OCI-LY1 (cell line): ENCODE results near the gene EML1.

Source experiments
- H2AFZ ChIP-seq: fragments of 200-600 bp; sonication (generic), shearing (Covaris generic); 2 replicates; pipeline ENCODE4 v1.6.0; 2014; ENCODE audit warnings: antibody characterized with exemption, mild to moderate bottlenecking, low read length
- H3F3A ChIP-seq: fragments of 200-600 bp; sonication (generic), shearing (Covaris generic); 2 replicates; pipeline ENCODE4 v1.6.0; 2014; ENCODE audit warnings: mild to moderate bottlenecking, antibody characterized with exemption, low read length, moderate library complexity; ENCODE audit not compliant: insufficient read depth
- H3K27ac ChIP-seq: fragments of 200-600 bp; sonication (generic); 2 replicates; pipeline ENCODE4 v1.5.1; 2014; ENCODE audit warnings: low read length, mixed run types, mild to moderate bottlenecking, low read depth; ENCODE audit not compliant: poor library complexity, severe bottlenecking
- H3K27me3 ChIP-seq: fragments of 200-600 bp; sonication (generic); 2 replicates; pipeline ENCODE4 v1.6.0; 2014; ENCODE audit warnings: antibody characterized with exemption, mild to moderate bottlenecking, low read length, moderate library complexity; ENCODE audit not compliant: insufficient read depth
- H3K36me3 ChIP-seq: fragments of 200-600 bp; sonication (generic); 2 replicates; pipeline ENCODE4 v1.6.1; 2014; ENCODE audit warnings: mild to moderate bottlenecking, antibody characterized with exemption, low read length, moderate library complexity, mixed read lengths; ENCODE audit not compliant: insufficient read depth
- H3K4me1 ChIP-seq: fragments of 200-600 bp; sonication (generic); 2 replicates; pipeline ENCODE4 v1.5.1; 2014; ENCODE audit warnings: mild to moderate bottlenecking, low read length, moderate library complexity; ENCODE audit not compliant: insufficient read depth, severe bottlenecking
- H3K4me2 ChIP-seq: fragments of 200-600 bp; sonication (generic), shearing (Covaris generic); 2 replicates; pipeline ENCODE4 v1.6.1; 2014; ENCODE audit warnings: low read length
- H3K4me3 ChIP-seq: fragments of 200-600 bp; sonication (generic); 2 replicates; pipeline ENCODE4 v1.5.1; 2014; ENCODE audit warnings: low read length, low read depth, mild to moderate bottlenecking, mixed read lengths; ENCODE audit not compliant: poor library complexity, severe bottlenecking
- H3K79me2 ChIP-seq: fragments of 200-600 bp; shearing (Covaris generic); 2 replicates; pipeline ENCODE4 v1.6.1; 2016; ENCODE audit warnings: mixed run types, low read length, mixed read lengths; ENCODE audit not compliant: insufficient read depth
- H3K9ac ChIP-seq: fragments of 200-600 bp; sonication (generic), shearing (Covaris generic); 2 replicates; pipeline ENCODE4 v1.6.1; 2014; ENCODE audit warnings: mild to moderate bottlenecking, low read length, mixed read lengths
- H3K9me2 ChIP-seq: fragments of 200-600 bp; sonication (generic), shearing (Covaris generic); 2 replicates; pipeline ENCODE4 v1.6.1; 2014; ENCODE audit warnings: low read depth, mild to moderate bottlenecking, low read length, mixed read lengths
- H3K9me3 ChIP-seq: fragments of 200-600 bp; shearing (Covaris generic); 2 replicates; pipeline ENCODE4 v1.6.1; 2014; ENCODE audit warnings: low read length, mixed read lengths
- H4K20me1 ChIP-seq: fragments of 200-600 bp; sonication (generic), shearing (Covaris generic); 2 replicates; pipeline ENCODE4 v1.6.0; 2016; ENCODE audit warnings: mild to moderate bottlenecking, low read length; ENCODE audit not compliant: insufficient read depth
- EZH2 ChIP-seq: fragments of 200-600 bp; sonication (generic), shearing (Covaris generic); IDR thresholded peaks from 2 replicates; pipeline ENCODE4 v1.8.0; 2017; ENCODE audit warnings: borderline replicate concordance, mixed run types, mild to moderate bottlenecking, antibody characterized with exemption, low read length, moderate library complexity, mixed read lengths
- TF ChIP-seq, protein P1 (sequence below): fragments of 200-600 bp; sonication (generic), shearing (Covaris generic); IDR thresholded peaks from 2 replicates; pipeline ENCODE4 v1.5.1; 2017; ENCODE audit warnings: mild to moderate bottlenecking, antibody characterized with exemption, low read length, moderate library complexity, mixed read lengths

The EML1 gene

DNA sequence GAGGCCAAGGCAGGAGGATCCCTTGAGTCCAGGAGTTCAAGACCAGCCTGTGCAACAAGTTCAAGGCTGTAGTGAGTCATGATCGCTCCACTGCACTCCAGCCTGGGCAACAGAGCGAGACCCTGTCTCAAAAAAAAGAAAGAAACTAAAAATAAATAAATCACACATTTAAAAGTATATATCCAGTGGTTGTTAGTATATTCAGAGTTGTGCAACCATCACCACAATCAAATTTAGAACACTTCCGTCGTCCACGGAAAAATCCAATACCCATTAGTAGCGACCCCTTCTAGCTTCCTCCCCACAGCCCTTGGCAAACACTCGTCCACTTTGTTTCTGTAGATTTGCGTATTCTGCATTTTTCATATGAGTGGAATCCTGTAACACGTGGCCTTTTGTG lies 44.7 kb upstream of the EML1 start:
- no peak for TF ChIP-seq EZH2
- TF ChIP-seq, protein P1, sequence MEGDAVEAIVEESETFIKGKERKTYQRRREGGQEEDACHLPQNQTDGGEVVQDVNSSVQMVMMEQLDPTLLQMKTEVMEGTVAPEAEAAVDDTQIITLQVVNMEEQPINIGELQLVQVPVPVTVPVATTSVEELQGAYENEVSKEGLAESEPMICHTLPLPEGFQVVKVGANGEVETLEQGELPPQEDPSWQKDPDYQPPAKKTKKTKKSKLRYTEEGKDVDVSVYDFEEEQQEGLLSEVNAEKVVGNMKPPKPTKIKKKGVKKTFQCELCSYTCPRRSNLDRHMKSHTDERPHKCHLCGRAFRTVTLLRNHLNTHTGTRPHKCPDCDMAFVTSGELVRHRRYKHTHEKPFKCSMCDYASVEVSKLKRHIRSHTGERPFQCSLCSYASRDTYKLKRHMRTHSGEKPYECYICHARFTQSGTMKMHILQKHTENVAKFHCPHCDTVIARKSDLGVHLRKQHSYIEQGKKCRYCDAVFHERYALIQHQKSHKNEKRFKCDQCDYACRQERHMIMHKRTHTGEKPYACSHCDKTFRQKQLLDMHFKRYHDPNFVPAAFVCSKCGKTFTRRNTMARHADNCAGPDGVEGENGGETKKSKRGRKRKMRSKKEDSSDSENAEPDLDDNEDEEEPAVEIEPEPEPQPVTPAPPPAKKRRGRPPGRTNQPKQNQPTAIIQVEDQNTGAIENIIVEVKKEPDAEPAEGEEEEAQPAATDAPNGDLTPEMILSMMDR, result no peak
- no peak overlapping the region for H3K4me2 ChIP-seq

DNA sequence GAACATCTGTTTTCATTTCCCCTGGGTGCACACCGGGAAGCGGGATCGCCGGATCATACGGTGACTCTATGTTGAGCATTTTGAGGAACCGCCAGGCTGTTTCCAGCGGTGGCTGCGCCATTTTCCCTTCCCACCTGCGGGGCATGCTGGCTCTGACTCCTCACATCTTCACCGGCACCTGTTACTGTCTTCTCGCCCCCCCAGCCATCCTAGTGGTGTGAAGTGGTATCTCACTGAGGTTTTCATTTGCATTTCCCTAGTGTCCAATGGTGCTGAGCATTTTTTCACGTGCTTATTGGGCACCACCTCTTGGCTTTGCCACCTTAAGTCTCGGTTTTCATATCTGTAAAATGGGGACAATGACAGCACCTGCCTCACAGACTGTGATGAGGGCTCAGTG lies 44.1 kb upstream of the EML1 start:
- H3K9ac ChIP-seq, result no peak overlapping the region
- H3K4me3 ChIP-seq, result no peak overlapping the region
- no peak overlapping the region for H3K4me2 ChIP-seq
- H3K9me2 ChIP-seq, result no peaks in the 10 kb centered on the region
- H3K9me3 ChIP-seq, result no peaks in the 10 kb centered on the region
- no peaks in the 10 kb centered on the region for H4K20me1 ChIP-seq
- H3K36me3 ChIP-seq, result no peaks in the 10 kb centered on the region
- no peak overlapping the region for H3K27ac ChIP-seq
- no peak for TF ChIP-seq EZH2
- TF ChIP-seq, protein P1, result no peak
- no peaks in the 10 kb centered on the region for H3K4me1 ChIP-seq
- H3K79me2 ChIP-seq, result no peaks in the 10 kb centered on the region
- peaks cover 9% of the 10 kb centered on the region for H3K27me3 ChIP-seq
- no peaks in the 10 kb centered on the region for H3F3A ChIP-seq
- no peak overlapping the region for H2AFZ ChIP-seq

More for the DNA sequence above, 44.7 kb upstream of the EML1 start:
- Histone ChIP-seq H4K20me1 (no peaks in the 10 kb centered on the region), H3K4me1 (no peaks in the 10 kb centered on the region), H3F3A (no peaks in the 10 kb centered on the region), H2AFZ (no peak overlapping the region), H3K4me3 (no peak overlapping the region), H3K79me2 (no peaks in the 10 kb centered on the region), H3K27ac (no peak overlapping the region), H3K27me3 (peaks cover 9% of the 10 kb centered on the region), H3K9me2 (no peaks in the 10 kb centered on the region), H3K36me3 (no peaks in the 10 kb centered on the region), H3K9me3 (no peaks in the 10 kb centered on the region), H3K9ac (no peak overlapping the region)

DNA sequence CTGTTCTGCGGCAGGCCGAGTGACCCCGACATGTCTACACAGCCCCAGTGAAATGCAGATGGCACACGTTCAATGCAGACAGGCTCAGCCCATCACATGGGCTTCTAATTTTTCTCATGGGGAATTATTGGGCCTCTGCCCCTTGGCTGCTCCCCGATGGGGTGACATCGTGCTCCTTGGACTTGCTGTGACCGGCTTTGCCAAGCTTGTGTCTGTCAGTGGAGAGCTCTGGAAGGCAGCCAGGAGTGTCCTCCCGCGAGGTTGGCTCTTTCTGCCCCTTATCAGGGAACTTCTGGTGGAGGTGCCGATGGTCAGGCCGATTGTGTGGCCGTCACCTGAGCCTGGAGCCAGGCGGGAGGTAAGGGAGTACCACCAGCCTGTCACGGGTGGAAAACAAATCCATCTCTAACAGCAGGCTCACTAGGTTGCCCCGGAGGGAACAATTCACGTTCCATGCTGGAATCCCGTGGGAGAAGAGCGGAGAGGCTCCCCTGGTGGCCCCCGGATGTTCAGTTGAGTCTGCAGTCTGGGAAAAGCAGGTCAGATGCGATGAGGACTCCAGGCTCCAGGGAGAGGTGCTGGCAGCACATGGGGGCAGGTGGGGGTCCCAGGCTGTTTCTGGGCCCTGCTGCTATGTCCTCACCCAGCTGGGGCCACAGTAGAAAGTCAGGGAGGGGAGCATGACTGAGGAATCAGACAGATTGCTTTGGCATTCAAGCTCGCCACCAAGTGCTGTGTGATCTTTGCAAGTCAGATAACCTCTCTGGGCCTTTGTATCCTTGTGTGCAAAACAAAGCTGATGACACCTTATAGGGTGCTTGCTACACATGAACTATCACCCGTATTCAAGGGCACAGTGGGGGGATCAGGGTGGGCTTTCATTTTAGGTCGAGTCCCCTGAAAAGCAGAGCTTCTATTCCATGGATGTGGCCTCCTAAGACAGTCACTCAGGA lies 43.2 kb upstream of the EML1 start:
- H2AFZ ChIP-seq, result no peak overlapping the region
- H3K9me2 ChIP-seq, result no peaks in the 10 kb centered on the region
- peaks cover 9% of the 10 kb centered on the region for H3K27me3 ChIP-seq
- H3K4me2 ChIP-seq, result no peak overlapping the region
- no peaks in the 10 kb centered on the region for H3F3A ChIP-seq
- H3K9me3 ChIP-seq, result no peaks in the 10 kb centered on the region
- H3K79me2 ChIP-seq, result no peaks in the 10 kb centered on the region
- TF ChIP-seq, protein P1, result no peak
- no peak for TF ChIP-seq EZH2
- H3K36me3 ChIP-seq, result no peaks in the 10 kb centered on the region
- no peaks in the 10 kb centered on the region for H3K4me1 ChIP-seq
- H4K20me1 ChIP-seq, result no peaks in the 10 kb centered on the region
- H3K9ac ChIP-seq, result no peak overlapping the region
- no peak overlapping the region for H3K27ac ChIP-seq
- H3K4me3 ChIP-seq, result no peak overlapping the region
